GM19025 (cell line): ENCODE measurements around the gene FSTL5.

Source experiments
- ATAC-seq: cut with Tn5 transposase; IDR thresholded peaks from one replicate; pipeline ENCODE4 v1.9.1; 2021; ENCODE audit warnings: mild to moderate bottlenecking, low read depth, moderate library complexity; ENCODE audit not compliant: unreplicated experiment

The FSTL5 gene

DNA sequence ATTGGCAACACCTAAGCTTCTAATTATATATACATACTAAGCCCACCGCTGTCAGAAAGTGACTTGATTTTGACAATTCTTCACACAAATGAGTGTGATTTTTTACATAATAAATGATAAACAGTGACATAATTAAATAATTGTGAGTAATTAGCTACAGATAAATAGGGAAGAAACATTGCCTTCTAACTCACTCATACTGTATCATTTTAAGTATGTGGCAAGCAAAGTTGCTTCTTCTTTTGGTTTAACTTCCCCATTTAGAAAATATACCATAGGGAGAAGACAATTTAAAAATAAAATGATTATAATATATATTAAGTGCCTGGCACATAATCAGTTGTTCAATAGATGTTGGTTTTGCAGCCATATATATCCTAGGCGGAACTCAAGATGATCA, 644.2 kb downstream of the FSTL5 start:
- ATAC-seq = no peak

DNA sequence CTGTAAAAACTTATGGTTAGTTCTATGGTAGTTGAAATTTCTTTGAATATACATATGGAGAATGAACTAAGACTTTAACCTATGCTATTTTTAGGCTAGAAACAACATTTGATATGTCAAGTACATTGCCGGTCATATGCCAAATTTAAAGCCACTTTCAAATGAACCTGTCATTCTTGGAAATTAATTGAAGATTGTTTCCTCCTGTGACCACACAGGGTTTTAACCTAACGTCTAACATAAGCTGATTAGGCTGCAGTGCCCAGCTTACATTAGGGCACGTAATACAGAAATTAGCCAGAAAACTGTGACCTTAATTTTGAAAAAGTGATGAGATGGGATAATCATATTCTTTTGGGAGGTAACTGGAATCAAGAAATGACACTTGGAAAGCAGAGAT, 645.9 kb downstream of the FSTL5 start:
- no peak for ATAC-seq

DNA sequence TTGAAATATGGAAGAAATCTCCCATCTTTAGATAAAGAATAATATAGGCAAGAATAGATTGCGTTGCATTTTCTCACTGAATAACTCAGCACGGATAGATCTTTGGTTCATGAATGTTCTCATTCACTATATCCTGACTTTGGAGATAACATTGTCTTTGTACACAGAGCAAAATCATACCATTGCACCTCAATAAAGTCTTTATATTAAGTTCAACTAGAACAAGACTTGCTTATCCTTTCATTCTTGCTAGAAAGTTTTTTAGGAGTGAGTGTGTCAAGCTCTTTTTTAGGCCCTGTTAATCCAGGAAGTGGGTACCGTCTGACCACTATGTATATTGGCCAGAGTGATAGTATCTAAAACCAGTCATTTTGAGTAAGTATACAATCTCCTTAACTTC, 658.7 kb downstream of the FSTL5 start:
- no peak for ATAC-seq

DNA sequence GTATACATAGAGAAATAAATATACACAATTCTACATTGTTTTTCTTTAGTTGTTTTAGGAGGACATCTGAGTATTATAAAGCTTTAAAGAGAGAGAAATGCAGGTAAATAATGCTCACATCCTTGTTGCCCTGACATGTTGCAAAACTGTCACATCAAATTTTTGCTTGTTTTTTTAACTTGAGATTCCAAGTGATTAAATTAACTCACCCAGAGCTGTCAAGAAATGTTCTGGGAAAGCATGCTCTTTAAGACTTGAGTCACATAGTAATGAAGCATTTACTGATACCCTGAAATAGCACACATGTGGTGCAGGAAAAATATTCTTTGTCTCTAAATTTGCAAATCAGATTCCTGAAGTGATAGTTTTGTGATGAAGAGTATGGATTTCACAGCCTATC, 665.6 kb downstream of the FSTL5 start:
- no peak for ATAC-seq

DNA sequence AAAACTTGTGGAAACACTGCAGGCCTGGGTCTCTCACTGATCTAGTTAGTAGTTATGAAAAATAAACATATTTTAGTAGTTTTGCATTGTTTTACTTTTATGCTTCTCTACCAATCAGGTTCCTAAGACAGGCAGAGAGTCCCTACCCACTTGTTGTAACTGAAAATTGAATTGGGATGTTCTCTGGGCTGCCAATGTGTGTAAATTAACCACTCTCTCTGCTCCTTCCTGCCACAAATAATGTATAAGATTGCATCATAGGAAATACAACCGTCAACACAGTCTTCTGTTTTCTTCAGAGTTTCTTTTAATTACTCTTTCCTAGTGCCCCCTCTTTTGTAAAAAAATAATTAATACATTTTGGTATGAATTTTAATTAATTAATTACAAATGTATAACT, 677.3 kb downstream of the FSTL5 start:
- no peak for ATAC-seq

DNA sequence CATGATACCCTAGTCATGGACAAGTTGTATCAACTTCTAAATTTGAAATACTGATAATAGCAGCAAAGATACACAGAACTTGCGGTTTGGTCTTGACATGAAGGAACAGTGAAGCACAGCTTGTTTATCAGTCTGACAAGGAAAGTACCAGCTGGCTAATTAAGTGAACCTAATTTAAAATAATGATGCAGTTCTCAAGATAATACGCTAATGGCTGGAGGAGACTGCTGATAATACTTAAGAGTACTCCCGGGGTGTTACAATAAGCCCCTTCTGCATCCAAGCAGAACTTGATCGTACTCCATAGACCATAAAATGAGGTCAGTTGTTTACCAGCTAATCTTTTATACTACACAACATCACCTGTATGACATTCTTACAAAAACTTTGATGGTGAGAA, 697.5 kb downstream of the FSTL5 start:
- ATAC-seq = no peak

DNA sequence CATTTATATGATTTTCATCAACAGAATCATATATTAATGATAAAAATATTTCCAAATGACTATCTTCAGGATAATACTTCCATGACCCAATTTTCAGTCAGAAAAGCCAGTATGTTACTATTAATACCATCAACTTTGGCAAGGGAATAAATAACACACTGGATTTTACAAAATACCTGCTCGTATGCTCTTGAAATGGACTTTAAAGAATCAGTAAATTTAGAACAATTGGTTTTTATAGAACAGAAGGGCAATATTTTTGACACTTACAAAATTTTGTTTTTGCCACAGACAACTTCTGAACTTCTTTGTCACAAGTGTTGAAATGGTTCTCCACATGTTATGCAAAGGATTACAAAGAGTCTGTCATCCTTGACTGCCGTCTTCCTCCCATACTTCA, 700.4 kb downstream of the FSTL5 start:
- ATAC-seq = no peak

DNA sequence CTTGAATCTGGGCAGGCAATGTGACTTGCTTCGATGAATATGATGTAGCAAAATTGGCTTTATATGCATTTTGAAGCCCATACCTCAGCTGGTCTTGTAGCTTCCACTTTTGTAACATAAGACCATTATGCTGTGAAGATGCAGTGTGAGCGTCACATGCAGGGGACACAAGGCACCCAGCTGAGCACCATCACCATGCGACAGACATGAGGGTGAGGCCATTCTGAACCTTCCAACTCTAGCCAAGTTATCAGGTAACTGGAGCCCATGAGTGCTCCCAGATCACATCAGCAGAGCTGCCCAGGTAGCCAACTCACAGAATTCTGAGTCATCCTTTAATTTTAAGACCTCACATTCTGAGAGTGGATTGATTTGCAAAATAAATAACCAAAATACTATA, 705.9 kb downstream of the FSTL5 start:
- ATAC-seq = no peak

DNA sequence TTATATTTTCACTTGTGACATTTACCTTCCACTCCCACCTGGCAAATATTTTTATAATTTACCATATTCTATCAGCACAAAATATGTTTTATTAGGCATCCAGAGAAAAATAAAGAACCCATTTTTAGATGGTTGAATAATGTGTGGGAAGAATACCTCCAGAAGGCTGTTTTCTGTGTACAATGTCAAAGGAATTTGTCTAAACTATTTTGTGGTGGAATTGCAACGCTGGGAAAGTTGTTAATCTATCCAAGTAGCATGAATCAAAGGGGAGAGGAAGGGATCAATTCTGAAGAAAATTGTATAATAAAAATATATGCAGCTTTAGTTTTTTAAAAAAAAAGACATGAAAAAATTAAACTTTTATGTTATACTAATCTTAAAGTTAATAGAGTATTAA, 706.5 kb downstream of the FSTL5 start:
- ATAC-seq = no peak

DNA sequence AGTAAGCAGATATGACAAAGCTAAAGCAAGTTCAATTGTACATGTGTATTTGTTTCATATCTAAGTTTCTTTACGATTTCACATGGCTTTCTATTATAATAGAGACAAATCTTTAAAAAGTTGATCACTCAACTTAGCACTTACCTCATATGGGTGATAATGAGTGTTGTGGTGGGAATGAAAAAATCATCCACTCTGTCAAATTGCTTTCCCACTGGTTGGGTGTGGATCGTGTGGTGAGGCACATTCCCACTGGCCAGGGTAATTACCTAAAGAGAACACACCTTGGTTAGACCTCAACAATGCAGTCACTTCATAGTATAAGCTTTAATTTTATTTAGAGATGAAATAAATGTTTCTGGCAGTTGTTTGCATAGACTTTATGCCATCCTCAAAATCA, 708.9 kb downstream of the FSTL5 start:
- no peak for ATAC-seq

DNA sequence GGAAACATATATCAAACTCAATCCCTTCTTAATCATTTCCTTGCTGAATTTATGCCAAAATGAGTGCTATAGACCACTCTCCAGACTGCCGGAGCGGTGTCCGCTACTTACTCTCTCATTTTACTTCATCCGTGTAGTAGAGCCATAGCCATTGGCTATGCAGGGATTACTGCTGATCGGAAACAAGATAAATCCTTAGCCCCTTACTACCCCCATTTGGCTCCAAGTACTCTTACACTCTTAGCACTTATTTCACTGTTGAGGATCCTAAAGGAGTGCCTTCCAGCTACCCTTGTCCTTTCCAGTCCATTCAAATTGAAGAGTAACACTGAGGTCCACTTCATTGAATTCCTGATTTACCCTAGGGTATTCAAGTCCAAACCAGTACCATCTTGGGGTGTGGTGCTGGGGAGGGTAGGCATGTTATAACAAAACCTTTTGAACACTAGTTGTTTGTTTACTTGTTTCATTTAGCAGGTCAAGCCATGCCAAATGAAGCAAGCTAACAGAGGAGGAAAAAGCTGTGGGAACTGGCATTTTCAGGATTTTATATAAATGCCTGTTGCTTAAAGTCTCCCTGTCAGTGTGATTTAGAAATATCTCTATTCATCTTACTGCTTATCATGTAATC, 715.1 kb downstream of the FSTL5 start:
- no peak for ATAC-seq

DNA sequence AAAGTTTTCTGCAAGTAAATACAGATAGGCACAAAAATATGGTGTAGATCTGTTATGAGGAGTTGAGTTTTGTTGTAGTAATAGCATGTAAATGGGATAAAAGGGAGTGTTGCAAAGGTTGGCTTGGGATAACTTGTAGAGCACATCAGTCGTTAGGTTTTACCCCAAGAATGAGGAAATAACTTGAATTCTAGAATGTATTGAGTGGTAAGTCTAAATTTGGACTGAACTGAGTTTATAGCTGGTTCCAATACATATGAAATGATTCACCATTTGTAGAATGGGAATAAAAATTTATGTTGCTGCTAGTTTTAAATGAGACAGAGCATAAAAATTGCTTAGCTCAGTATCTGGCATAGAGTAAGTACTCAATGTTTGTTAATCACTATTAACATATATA, 719.2 kb downstream of the FSTL5 start:
- ATAC-seq = no peak

DNA sequence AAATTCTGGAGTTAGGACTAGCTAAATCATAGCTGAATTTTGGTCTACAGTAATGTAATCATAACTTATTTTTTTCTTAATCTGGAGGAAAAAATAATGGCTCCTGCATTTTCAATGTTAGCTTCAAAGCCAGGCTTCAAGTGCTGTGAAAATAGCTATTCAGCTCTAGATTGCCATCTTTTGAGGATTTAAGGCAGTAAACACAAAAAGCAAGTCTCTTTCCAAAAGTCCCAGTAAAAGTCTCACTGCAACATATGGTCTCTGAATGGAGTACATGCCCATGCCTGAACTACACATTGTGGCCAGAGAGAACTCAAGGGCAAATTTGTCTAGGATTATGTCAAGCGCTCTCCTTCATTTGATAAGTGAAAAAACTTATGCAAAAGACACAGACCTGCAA, 720.9 kb downstream of the FSTL5 start:
- ATAC-seq = no peak

DNA sequence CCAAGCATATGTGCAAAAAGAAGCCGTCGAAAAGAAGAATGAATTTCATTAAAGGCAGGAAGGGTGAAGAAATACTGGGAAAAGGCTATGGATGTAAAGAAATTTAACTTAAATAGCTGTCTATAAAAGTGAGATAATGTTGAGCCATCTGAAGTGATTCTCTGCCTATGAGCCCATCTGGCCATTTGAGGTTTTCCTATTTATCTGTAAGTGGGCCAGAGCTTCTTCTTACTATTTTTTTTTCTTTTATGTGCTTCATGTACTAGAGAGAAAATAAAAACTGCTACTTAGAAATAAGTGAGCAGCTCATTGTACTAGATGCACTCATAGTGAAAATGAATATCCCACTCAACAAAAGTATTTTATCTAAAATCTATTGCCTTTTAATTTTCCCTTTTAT, 725.7 kb downstream of the FSTL5 start:
- ATAC-seq = no peak

DNA sequence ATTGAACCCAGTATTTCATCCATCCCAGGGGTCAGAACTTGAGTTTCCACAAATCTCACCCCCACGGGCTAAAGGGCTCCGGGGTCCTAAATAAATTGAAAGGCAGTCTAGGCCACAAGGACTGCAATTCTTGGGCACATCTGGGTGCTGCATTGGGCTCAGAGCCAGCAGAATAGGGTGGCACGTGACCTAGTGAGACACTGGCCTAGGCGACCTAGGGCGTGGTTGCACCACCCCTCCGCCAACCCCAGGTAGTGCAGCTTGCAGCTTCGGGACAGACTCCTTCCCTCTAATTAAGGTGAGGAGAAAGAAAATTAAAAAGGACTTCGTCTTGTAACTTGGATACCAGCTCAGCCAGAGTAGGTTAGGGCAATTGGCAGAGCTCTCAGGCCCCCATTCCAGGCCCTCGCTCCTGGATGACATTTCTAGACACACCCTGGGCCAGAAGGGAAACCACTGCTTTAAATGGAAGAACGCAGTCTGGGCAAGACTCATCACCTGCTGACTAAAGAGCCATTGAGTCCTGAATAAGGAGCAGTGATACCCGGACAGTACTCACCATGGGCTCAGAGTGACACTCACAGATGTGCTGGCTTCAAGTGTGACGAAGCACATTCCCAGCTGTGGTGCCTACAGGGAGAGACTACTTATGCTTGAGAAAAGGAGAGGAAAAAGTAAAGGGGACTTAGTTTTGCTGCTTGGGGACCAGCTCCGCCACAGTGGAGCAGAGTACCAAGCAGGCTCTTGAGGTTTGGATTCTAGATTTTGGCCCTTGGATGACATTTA, 735.4 kb downstream of the FSTL5 start:
- ATAC-seq = no peak

DNA sequence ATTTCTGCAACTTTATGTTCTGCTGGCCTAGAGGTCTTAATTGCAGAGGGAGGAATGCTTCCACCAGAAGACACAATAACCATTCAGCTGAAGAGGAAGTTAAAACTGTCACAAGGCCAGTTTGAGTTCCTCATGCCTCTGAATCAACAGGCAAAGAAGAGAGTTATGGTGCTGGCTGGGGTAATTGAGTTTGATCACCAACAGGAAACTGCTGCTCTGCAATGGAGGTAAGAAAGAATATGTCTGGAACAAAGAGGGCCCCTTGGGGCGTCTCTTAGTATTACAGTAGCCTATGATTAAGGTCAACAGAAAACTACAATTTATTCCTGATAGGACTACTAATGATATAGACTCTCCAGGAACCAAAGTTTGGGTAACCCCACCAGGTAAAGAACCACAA, 744.0 kb downstream of the FSTL5 start:
- ATAC-seq = no peak

DNA sequence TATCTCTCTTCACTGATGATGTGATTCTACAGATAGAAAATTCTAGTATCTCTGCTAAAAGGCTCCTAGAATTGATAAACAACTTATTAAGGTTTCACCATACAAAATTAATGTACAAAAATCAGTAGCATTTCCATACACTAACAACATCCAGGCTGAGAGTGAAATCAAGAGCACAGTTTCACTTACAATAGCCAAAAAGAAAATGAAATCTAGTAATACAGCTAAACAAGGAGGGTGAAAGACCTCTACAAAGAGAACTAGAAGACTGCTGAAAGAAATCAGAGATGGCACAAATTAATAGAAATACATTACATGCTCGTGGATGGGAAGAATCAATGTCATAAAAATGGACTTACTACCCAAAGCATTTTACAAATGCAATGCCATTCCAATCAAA, 751.9 kb downstream of the FSTL5 start:
- no peak for ATAC-seq

DNA sequence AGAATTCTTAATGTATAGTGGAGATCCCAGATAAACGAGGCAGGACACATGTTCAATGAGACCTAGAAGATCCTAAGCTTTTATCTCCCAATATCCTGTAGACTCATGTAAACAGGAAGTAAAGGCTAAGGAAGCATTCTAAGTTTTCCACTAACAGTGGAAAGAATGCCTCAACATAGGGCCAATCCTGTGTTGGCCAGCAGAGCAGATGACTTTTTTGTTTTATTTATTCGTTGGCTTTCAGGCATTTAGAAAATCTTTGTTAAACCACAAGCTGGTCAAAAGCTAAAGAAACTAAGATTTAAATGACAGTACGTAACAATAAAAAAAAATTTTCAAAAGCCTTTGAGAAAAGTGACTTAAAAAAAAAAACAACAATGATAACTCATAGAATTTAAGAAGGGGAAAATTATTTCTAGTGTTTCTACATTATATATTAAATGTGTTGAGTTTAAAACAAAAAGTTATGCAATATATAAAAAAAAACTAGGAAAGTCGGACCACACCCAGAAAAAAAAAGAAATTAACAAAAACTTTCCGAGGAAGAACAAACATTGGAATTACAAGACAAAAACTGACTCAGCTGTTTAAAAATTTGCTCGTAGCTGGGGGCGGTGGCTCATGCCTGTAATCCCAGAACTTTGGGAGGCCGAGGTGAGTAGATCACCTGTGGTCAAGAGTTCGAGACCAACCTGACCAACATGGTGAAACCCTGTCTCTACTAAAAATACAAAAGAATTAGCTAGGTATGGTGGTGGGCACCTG, 759.3 kb downstream of the FSTL5 start:
- ATAC-seq = no peak

DNA sequence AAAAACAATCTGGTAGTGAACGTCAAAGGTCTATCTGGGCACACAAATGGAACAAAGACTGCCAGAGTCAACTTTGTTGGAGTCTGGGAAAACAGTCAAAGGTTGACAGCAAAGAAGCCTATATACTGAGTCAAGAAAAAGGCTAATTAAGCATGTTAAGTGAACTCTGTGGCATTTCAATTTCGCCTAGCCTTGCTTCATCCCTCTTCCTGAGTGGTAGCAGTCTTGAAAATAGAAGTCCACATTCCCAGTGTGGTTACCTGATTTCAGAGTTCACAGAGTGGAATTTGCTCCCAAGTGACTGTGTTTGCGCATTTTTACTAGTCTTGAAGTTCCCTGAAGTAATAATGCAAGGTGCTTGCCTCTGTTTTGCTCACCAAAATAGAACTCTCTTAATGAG, 760.0 kb downstream of the FSTL5 start:
- ATAC-seq = no peak

DNA sequence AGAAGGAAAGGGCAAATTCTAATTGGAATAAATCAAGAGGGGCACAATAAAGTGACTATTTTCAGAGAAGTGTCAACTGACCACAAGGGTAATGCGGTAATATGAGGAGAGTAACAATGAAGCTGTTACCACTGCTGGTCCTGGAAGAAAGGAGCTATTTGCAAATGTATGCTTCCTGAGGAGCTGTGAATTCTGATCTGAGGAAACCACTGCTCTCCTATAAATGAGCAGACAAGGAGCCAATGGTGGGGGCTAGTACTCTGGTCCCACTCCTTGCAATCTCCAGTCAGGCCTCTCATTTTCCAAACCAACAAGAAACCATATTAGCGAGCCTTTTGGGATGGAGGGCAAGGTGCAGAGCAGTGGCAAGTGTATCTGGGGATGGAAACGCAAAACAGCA, 770.2 kb downstream of the FSTL5 start:
- no peak for ATAC-seq

DNA sequence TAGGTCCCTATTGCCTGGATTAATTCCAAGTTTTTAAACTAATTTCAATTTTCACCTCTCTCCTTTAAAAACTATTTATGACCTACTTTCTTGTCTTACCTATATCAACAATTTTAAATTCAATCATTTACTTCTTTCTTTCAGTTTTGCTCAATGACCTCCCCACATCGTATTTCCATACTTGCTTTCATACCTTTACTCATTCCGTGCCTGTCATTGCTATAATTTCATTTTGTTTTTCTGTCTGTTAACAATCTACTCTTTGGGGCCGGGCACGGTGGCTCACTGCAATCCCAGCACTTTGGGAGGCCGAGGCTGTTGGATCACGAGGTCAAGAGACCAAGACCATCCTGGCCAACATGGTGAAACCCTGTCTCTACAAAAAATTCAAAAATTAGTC, 781.1 kb downstream of the FSTL5 start:
- no peak for ATAC-seq

DNA sequence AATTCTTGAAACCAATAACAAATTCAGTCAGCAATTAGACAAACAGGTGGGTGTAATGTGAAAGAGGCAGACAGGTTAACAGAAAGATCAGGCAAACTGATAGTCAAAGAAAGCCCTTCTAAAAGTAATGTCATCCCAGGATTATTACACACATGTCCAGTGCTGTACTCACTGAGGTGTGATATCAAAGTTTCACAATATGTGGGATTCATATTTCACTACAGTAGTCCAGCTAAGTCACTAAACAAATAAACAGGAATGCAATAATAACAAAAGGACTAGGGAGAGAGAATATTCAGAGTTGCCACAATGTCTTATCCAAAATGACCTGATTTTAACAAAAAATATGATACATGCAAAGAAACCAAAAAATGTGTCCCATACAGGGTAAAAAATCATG, 787.5 kb downstream of the FSTL5 start:
- no peak for ATAC-seq
